HAP-1 (cell line): ENCODE results near the gene ZSWIM8.

Experiments used
- DNase-seq, 2 experiments: peaks; one replicate each; pipeline ENCODE4 v3.0.0-alpha.2; 2016 to 2020; ENCODE audit warnings: low spot score in 2 of 2
- H3K27me3 ChIP-seq: fragments of 250-450 bp; sonication (Bioruptor Pico); 2 replicates; pipeline ENCODE4 v1.5.1; 2020; ENCODE audit warnings: low read depth, mild to moderate bottlenecking, moderate library complexity
- H3K36me3 ChIP-seq: fragments of 250-450 bp; sonication (Bioruptor Pico); replicated peaks from 2 replicates; pipeline ENCODE4 v1.5.1; 2020; ENCODE audit warnings: mild to moderate bottlenecking
- H3K4me1 ChIP-seq: fragments of 250-450 bp; sonication (Bioruptor Pico); 2 replicates; pipeline ENCODE4 v1.5.1; 2020; ENCODE audit warnings: mild to moderate bottlenecking
- H3K4me3 ChIP-seq: fragments of 250-450 bp; sonication (Bioruptor Pico); 2 replicates; pipeline ENCODE4 v1.5.1; 2020; ENCODE audit warnings: mild to moderate bottlenecking, moderate library complexity
- H3K9me3 ChIP-seq: fragments of 250-450 bp; sonication (Bioruptor Pico); 2 replicates; pipeline ENCODE4 v1.5.1; 2020; ENCODE audit warnings: mild to moderate bottlenecking, moderate library complexity
- in situ Hi-C: fragments of 300-500 bp; cut with MboI; formaldehyde crosslinking; loops from 3 replicates; pipeline ENCODE4 v1.14.3; 2020; ENCODE audit warnings: low sequenced_read_pairs, inconsistent platforms, mixed read lengths

The ZSWIM8 gene

GRCh38 chr10:73796766-73797165 is 11.4 kb downstream of the ZSWIM8 start:
- H3K9me3 ChIP-seq: no peaks in the 10 kb centered on the region
- peaks cover 42% of the 10 kb centered on the region for H3K36me3 ChIP-seq
- no peak for DNase-seq
- in situ Hi-C loops: no loop called here
- H3K4me3 ChIP-seq: no peak overlapping the region
- H3K27me3 ChIP-seq: no peaks in the 10 kb centered on the region
- no peaks in the 10 kb centered on the region for H3K4me1 ChIP-seq

DNA sequence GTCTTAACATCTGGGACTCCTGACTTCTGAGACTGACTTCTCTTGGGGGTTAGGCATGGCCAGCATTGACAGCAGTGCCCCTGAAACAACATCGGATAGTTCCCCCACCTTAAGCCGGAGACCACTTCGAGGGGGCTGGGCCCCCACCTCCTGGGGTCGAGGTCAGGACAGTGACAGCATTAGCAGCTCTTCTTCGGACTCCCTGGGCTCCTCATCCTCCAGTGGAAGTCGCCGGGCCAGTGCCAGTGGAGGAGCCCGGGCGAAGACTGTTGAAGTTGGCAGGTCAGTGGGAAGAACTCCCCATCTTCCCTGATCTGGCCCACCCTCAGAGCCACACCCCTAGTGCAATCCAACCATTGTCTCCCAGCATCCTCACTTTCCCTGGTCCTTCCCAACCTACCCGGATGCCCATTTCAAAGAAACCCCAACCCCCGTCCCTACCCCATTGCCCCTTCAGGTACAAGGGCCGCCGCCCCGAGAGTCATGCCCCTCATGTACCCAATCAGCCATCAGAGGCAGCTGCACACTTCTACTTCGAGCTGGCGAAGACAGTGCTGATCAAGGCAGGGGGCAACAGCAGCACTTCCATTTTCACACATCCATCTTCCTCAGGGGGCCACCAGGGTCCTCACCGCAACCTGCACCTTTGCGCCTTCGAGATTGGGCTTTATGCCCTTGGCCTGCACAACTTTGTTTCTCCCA is 12.1 kb downstream of the ZSWIM8 start:
- in situ Hi-C loops: no loop called here
- peaks cover 49% of the 10 kb centered on the region for H3K36me3 ChIP-seq

DNA sequence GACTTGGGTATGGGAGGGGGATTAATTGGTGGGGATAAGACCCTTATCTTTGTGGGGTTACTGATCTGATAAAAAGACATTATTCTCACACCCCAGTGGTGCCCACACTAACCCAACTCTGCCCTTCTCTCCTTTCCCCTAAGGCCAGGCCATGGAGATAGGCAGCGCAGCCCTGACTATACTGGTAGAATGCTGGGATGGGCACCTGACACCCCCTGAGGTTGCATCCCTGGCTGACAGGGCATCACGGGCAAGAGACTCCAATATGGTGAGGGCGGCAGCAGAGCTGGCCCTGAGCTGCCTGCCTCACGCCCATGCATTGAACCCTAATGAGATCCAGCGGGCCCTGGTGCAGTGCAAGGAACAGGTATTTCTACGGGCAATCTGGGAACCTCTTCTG is 12.7 kb downstream of the ZSWIM8 start:
- Histone ChIP-seq H3K4me1 (no peaks in the 10 kb centered on the region), H3K4me3 (no peak overlapping the region), H3K9me3 (no peaks in the 10 kb centered on the region), H3K36me3 (peaks cover 51% of the 10 kb centered on the region), H3K27me3 (no peaks in the 10 kb centered on the region)
- DNase-seq: no peak
- in situ Hi-C loops: no loop called here

More for the DNA sequence above, 12.1 kb downstream of the ZSWIM8 start:
- no peaks in the 10 kb centered on the region for H3K9me3 ChIP-seq
- no peaks in the 10 kb centered on the region for H3K27me3 ChIP-seq
- H3K4me1 ChIP-seq: no peaks in the 10 kb centered on the region
- H3K4me3 ChIP-seq: no peak overlapping the region
- no peak for DNase-seq

DNA sequence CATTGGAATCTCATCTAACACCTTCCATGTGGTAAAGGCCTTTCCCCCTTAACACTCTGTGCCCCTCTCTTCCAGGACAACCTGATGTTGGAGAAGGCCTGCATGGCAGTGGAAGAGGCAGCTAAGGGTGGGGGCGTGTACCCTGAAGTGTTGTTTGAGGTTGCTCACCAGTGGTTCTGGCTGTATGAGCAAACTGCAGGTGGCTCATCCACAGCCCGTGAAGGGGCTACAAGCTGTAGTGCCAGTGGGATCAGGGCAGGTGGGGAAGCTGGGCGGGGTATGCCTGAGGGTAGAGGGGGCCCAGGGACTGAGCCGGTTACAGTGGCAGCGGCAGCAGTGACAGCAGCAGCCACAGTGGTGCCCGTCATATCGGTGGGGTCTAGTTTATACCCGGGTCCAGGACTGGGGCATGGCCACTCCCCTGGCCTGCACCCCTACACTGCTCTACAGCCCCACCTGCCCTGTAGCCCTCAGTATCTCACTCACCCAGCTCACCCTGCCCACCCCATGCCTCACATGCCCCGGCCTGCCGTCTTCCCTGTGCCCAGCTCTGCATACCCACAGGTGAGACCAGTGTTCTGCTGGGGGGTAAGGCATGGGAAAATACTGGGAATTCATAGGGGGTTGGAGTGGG is 13.6 kb downstream of the ZSWIM8 start:
- Histone ChIP-seq H3K4me1 (no peaks in the 10 kb centered on the region), H3K36me3 (peaks cover 49% of the 10 kb centered on the region), H3K4me3 (no peak overlapping the region), H3K9me3 (no peaks in the 10 kb centered on the region), H3K27me3 (no peaks in the 10 kb centered on the region)
- in situ Hi-C loops: no loop called here
- DNase-seq: no peak

- Histone ChIP-seq H3K36me3 (peaks cover 46% of the 10 kb centered on the region), H3K9me3 (no peaks in the 10 kb centered on the region), H3K4me3 (no peak overlapping the region), H3K4me1 (no peaks in the 10 kb centered on the region), H3K27me3 (no peaks in the 10 kb centered on the region)
- in situ Hi-C loops: no loop called here
- DNase-seq: no peak
These were observed 14.6 kb downstream of the ZSWIM8 start for GRCh38 chr10:73799899-73800559.

DNA sequence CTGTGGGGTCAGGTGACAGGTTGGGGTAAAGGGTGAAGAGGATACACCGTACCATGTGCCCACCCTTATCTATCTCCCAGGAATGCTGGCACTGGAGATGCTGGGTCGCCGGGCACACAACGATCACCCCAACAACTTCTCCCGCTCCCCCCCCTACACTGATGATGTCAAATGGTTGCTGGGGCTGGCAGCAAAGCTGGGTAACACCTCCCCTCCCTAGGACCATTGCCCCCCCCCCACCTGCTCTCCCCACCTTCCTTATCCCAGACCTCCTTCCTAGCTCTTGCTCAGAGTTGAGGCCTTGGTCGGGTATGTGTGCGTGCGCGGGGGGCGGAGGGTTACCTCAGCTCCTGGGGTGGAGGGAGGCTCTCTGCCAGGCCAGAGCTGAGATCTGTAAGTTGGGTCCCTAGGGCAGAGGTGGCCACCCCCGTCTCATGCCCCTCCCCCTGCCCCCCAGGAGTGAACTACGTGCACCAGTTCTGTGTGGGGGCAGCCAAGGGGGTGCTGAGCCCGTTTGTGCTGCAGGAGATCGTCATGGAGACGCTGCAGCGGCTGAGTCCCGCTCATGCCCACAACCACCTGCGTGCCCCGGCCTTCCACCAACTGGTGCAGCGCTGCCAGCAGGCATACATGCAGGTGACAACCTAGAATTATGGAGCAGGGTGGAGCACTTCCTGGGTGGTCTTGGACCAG is 15.3 kb downstream of the ZSWIM8 start:
- Histone ChIP-seq H3K36me3 (peaks cover 47% of the 10 kb centered on the region), H3K27me3 (no peaks in the 10 kb centered on the region), H3K9me3 (no peaks in the 10 kb centered on the region), H3K4me1 (no peaks in the 10 kb centered on the region), H3K4me3 (no peak overlapping the region)
- no peak for DNase-seq
- in situ Hi-C loops: no loop called here

DNA sequence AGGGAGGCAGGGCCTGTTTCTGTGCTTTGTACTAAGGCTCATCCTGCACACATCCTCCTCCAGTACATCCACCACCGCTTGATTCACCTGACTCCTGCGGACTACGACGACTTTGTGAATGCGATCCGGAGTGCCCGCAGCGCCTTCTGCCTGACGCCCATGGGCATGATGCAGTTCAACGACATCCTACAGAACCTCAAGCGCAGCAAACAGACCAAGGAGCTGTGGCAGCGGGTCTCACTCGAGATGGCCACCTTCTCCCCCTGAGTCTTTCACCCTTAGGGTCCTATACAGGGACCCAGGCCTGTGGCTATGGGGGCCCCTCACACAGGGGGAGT is 15.8 kb downstream of the ZSWIM8 start:
- H3K4me3 ChIP-seq: no peak overlapping the region
- peaks cover 53% of the 10 kb centered on the region for H3K36me3 ChIP-seq
- H3K9me3 ChIP-seq: no peaks in the 10 kb centered on the region
- no peaks in the 10 kb centered on the region for H3K4me1 ChIP-seq
- in situ Hi-C loops: no loop called here
- H3K27me3 ChIP-seq: no peaks in the 10 kb centered on the region
- no peak for DNase-seq

- Histone ChIP-seq H3K27me3 (no peaks in the 10 kb centered on the region), H3K9me3 (no peaks in the 10 kb centered on the region), H3K4me1 (no peaks in the 10 kb centered on the region), H3K4me3 (no peak overlapping the region), H3K36me3 (peaks cover 53% of the 10 kb centered on the region)
- no peak for DNase-seq
- in situ Hi-C loops: no loop called here
These were observed 17.0 kb downstream of the ZSWIM8 start for GRCh38 chr10:73802276-73802991.

GRCh38 chr10:73803680-73804286 is 18.4 kb downstream of the ZSWIM8 start:
- no peak for DNase-seq
- Histone ChIP-seq H3K27me3 (no peaks in the 10 kb centered on the region), H3K9me3 (no peaks in the 10 kb centered on the region), H3K4me3 (no peak overlapping the region), H3K36me3 (peaks cover 63% of the 10 kb centered on the region), H3K4me1 (no peaks in the 10 kb centered on the region)
- in situ Hi-C loops: no loop called here

DNA sequence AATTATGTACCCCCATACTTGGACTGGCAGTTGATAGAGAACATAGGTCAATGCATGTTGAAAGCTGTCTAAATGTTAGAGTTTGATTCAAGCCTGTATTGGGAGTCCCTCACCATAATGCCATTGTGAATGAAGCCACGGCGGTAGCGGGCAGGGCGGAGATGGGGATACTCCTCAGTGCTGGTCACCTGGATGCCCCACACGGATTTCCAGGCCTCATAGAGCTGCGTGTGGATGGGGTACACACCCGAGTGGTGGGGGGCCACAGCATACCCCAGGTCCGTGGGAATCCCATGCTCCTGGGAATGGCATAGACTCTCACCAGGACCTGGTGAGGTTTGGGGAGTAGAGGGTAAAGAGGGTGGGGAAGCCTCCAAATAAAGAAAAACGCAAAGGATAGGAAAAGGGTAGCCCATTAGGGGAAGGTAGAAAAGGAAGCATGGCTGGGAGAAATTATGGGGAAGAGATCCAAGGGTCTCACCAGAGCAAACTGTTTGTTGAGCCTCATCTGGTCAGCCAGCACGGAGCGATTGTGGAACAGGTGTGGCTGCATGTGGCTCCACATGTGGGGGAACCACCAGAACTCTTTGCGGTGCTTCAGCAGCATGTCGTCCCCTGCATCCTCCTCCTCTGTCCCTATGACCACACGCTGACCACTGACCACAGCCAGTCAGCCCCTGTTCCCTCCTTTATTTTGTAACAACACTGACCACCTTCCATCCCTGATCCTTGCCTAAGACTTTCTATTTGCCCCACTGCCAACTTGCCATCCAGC is 21.0 kb downstream of the ZSWIM8 start:
- peaks cover 55% of the 10 kb centered on the region for H3K36me3 ChIP-seq
- in situ Hi-C loops: no loop called here
- no peak overlapping the region for H3K4me3 ChIP-seq

GRCh38 chr10:73807471-73807870 is 22.1 kb downstream of the ZSWIM8 start:
- in situ Hi-C loops: no loop called here

More for the DNA sequence above, 21.0 kb downstream of the ZSWIM8 start:
- Histone ChIP-seq H3K27me3 (no peaks in the 10 kb centered on the region), H3K4me1 (peaks cover 5% of the 10 kb centered on the region), H3K9me3 (no peaks in the 10 kb centered on the region)
- no peak for DNase-seq

DNA sequence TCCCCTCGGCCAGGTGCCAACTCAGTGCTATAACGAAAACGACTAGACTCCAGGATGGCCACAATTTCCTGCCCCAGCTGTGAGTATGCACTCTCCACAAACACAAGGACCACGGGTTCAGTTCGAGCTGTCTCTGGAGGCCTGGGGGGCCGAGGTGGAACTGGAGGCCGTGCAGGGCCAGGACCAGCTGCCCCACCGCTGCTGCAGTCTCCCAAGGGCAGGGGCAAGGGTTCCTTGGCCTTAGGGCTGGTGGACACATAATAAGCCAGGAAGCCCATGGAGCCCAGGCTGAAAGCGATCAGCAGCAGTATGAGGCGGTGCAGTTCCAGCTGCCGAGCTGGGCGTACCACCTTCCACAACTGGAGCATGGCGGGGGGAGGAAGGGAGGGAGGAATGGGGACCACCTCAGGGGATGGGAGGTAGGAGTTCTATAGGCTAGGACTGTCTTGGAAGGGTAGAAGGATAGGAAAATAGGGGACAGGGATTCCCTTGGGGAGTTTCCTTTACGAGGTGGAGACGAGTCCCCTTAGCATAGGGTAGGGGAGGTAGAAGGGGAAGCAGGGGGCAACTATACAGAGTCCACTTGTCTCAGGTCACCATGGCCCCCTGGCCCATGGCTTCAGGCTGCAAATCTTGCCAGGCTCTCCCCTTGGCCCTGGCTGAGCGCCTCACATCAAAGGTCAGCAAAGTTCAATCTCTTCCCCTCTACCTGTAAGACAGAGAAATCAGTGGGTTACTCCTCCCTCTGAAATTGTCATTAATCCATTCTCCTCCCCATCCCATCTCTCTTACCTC is 22.8 kb downstream of the ZSWIM8 start:
- H3K4me1 ChIP-seq: peaks cover 5% of the 10 kb centered on the region
- in situ Hi-C loops: no loop called here
- H3K4me3 ChIP-seq: no peak overlapping the region
- no peaks in the 10 kb centered on the region for H3K9me3 ChIP-seq
- no peaks in the 10 kb centered on the region for H3K27me3 ChIP-seq
- no peak for DNase-seq
- peaks cover 36% of the 10 kb centered on the region for H3K36me3 ChIP-seq

More at GRCh38 chr10:73807471-73807870, 22.1 kb downstream of the ZSWIM8 start:
- peaks cover 5% of the 10 kb centered on the region for H3K4me1 ChIP-seq
- H3K4me3 ChIP-seq: no peak overlapping the region
- DNase-seq: no peak
- H3K9me3 ChIP-seq: no peaks in the 10 kb centered on the region
- H3K36me3 ChIP-seq: peaks cover 44% of the 10 kb centered on the region
- no peaks in the 10 kb centered on the region for H3K27me3 ChIP-seq
